Right hindlimb (tissue), 1 donor: ENCODE measurements around the gene NCKAP5.

Source experiments
- DNase-seq: peaks from one replicate; pipeline ENCODE4 v3.0.0-alpha.2; 2018

Gene NCKAP5

GRCh38 chr2:132773331-132773730 is 794.9 kb downstream of the NCKAP5 start:
- no peak for DNase-seq

GRCh38 chr2:132772340-132772739 is 795.9 kb downstream of the NCKAP5 start:
- no peak for DNase-seq

- no peak for DNase-seq
Measured at GRCh38 chr2:132766573-132766972, 801.7 kb downstream of the NCKAP5 start.

- no peak for DNase-seq
Measured at GRCh38 chr2:132761437-132761836, 806.8 kb downstream of the NCKAP5 start.

- no peak for DNase-seq
Measured at GRCh38 chr2:132760971-132761370, 807.3 kb downstream of the NCKAP5 start.

GRCh38 chr2:132760405-132760804 is 807.9 kb downstream of the NCKAP5 start:
- no peak for DNase-seq

- no peak for DNase-seq
Measured at GRCh38 chr2:132758995-132759394, 809.3 kb downstream of the NCKAP5 start.

GRCh38 chr2:132757676-132758075 is 810.6 kb downstream of the NCKAP5 start:
- DNase-seq: no peak

GRCh38 chr2:132757002-132757589 is 811.2 kb downstream of the NCKAP5 start:
- no peak for DNase-seq

- DNase-seq: no peak
Measured at GRCh38 chr2:132754867-132755472, 813.3 kb downstream of the NCKAP5 start.

- no peak for DNase-seq
Measured at GRCh38 chr2:132754392-132754791, 813.9 kb downstream of the NCKAP5 start.

- DNase-seq: no peak
Measured at GRCh38 chr2:132752421-132753206, 815.6 kb downstream of the NCKAP5 start.

- no peak for DNase-seq
Measured at GRCh38 chr2:132751836-132752235, 816.4 kb downstream of the NCKAP5 start.

GRCh38 chr2:132750606-132751005 is 817.7 kb downstream of the NCKAP5 start:
- no peak for DNase-seq

GRCh38 chr2:132747046-132747445 is 821.2 kb downstream of the NCKAP5 start:
- DNase-seq: no peak

- no peak for DNase-seq
Measured at GRCh38 chr2:132741754-132742153, 826.5 kb downstream of the NCKAP5 start.

- DNase-seq: no peak
Measured at GRCh38 chr2:132740081-132740720, 828.1 kb downstream of the NCKAP5 start.

GRCh38 chr2:132738223-132738622 is 830.0 kb downstream of the NCKAP5 start:
- no peak for DNase-seq

- no peak for DNase-seq
Measured at GRCh38 chr2:132736059-132736458, 832.2 kb downstream of the NCKAP5 start.

GRCh38 chr2:132734961-132735360 is 833.3 kb downstream of the NCKAP5 start:
- DNase-seq: no peak

- DNase-seq: no peak
Measured at GRCh38 chr2:132733094-132733493, 835.2 kb downstream of the NCKAP5 start.

- DNase-seq: no peak
Measured at GRCh38 chr2:132732694-132733093, 835.6 kb downstream of the NCKAP5 start.

GRCh38 chr2:132731441-132731840 is 836.8 kb downstream of the NCKAP5 start:
- no peak for DNase-seq

- DNase-seq: no peak
Measured at GRCh38 chr2:132730611-132731010, 837.7 kb downstream of the NCKAP5 start.
